Stimulated activated memory B cell treated with anti-CD40 and anti-IgM and Interleukin-4, amounts not matched to agents 10 μg/mL and 1 μg/mL and 100 μg/mL, for 72 hours (primary cell): ENCODE results near the gene DGKE.

Experiments
- ATAC-seq: fragments of 150-1000 bp; cut with Tn5 transposase; 2 replicates; pipeline ENCODE4 v1.10.0; 2021
- H3K27ac Mint-ChIP-seq: one replicate; pipeline ENCODE4 v1.8.0; 2022; ENCODE audit warnings: mild to moderate bottlenecking, mixed read lengths
- H3K27me3 Mint-ChIP-seq: one replicate; pipeline ENCODE4 v1.8.0; 2022; ENCODE audit warnings: mixed read lengths
- H3K36me3 Mint-ChIP-seq: one replicate; pipeline ENCODE4 v1.8.0; 2022; ENCODE audit warnings: mixed read lengths
- H3K4me1 Mint-ChIP-seq: one replicate; pipeline ENCODE4 v1.8.0; 2022; ENCODE audit warnings: mixed read lengths
- H3K4me3 Mint-ChIP-seq: one replicate; pipeline ENCODE4 v1.8.0; 2022; ENCODE audit warnings: mild to moderate bottlenecking, moderate library complexity, mixed read lengths
- H3K9me3 Mint-ChIP-seq: one replicate; pipeline ENCODE4 v1.8.0; 2022; ENCODE audit warnings: mixed read lengths

DGKE gene

GRCh38 chr17:56903560-56903959 is 69.6 kb downstream of the DGKE start:
- Mint-ChIP-seq H3K36me3 (peaks cover 59% of the 10 kb centered on the region), H3K27ac (no peak overlapping the region), H3K27me3 (no peaks in the 10 kb centered on the region), H3K9me3 (no peaks in the 10 kb centered on the region), H3K4me1 (peaks cover 43% of the 10 kb centered on the region), H3K4me3 (no peak overlapping the region)
- no peak for ATAC-seq

DNA sequence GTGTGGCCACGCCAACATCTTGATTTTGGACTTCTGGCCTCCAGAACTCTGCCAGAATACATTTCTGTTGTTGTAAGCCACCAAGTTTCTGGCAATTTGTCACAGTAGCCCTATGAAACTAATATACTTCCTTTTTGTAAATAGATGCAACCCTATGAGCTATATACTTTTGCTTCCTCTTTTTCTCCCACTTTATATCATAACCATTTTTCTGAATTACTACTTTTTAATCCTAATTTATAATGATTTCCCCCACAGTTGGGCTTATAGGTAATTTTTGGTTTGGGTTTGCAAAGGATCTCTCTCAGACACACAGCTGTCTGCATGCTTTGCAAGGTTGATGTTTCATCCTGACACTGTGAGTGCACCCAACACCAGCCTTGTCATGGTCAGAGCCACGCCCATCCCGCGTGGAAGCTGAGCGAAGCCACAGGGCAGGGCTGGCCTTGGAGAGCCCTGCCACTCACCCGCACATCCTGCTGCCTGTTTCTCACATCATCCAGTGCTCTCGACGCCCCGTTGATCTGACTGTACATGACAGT is 74.1 kb downstream of the DGKE start:
- ATAC-seq: peak; percentile 98
- Mint-ChIP-seq H3K27ac (peak overlapping the region; percentile 86), H3K4me3 (peak overlapping the region; percentile 29), H3K4me1 (peaks cover 73% of the 10 kb centered on the region), H3K36me3 (peaks cover 37% of the 10 kb centered on the region), H3K27me3 (no peaks in the 10 kb centered on the region), H3K9me3 (no peaks in the 10 kb centered on the region)

GRCh38 chr17:56909742-56910508 is 76.0 kb downstream of the DGKE start:
- H3K4me1 Mint-ChIP-seq: peaks cover 75% of the 10 kb centered on the region
- no peaks in the 10 kb centered on the region for H3K9me3 Mint-ChIP-seq
- H3K4me3 Mint-ChIP-seq: no peak overlapping the region
- peak overlapping the region; percentile 86 for H3K27ac Mint-ChIP-seq
- no peak for ATAC-seq
- H3K36me3 Mint-ChIP-seq: peaks cover 22% of the 10 kb centered on the region
- H3K27me3 Mint-ChIP-seq: no peaks in the 10 kb centered on the region

DNA sequence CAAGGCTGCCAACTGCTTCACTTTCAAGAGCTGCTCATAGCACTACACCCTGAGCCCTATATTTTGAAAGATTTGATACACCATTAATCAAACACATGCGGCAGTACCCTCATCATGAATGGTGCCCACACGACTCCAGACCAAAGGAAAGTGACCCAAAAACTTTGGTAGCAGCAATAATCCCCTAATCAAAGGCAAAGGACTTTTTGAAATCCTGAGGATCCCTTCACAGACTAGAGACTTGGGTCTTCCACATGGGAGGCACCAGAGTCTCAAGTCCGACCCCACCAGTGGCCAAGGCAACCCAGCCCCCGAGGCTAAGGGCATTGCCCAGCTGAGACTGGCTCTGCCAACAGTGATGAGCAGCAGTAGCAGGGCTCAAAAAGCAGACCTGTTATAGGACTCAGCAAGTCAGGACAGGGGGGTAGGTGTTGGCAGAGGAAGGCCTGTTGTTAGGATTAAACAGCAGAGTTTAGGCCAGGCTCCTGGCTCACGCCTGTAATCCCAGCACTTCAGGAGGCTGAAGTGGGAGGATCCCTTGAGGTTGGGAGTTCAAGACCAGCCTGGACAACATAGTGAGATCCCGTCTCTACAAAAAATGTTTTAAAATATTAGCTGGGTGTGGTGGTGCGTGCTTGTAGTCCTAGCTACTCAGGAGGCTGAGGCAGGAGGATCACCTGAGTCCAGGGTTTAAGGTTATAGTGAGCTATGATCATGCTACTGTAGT is 76.7 kb downstream of the DGKE start:
- peaks cover 82% of the 10 kb centered on the region for H3K4me1 Mint-ChIP-seq
- no peaks in the 10 kb centered on the region for H3K9me3 Mint-ChIP-seq
- peak overlapping the region; percentile 15 for H3K4me3 Mint-ChIP-seq
- H3K27me3 Mint-ChIP-seq: no peaks in the 10 kb centered on the region
- H3K27ac Mint-ChIP-seq: peak overlapping the region; percentile 86
- no peak for ATAC-seq
- peaks cover 20% of the 10 kb centered on the region for H3K36me3 Mint-ChIP-seq

- no peaks in the 10 kb centered on the region for H3K27me3 Mint-ChIP-seq
- no peaks in the 10 kb centered on the region for H3K9me3 Mint-ChIP-seq
- H3K4me3 Mint-ChIP-seq: peak overlapping the region; percentile 88
- peaks cover 5% of the 10 kb centered on the region for H3K36me3 Mint-ChIP-seq
- ATAC-seq: no peak
- H3K4me1 Mint-ChIP-seq: peaks cover 81% of the 10 kb centered on the region
- peak overlapping the region; percentile 86 for H3K27ac Mint-ChIP-seq
Measured at GRCh38 chr17:56912105-56912999, 78.4 kb downstream of the DGKE start.

- Mint-ChIP-seq H3K27ac (peak overlapping the region; percentile 86), H3K9me3 (peaks cover 5% of the 10 kb centered on the region), H3K4me1 (peaks cover 75% of the 10 kb centered on the region), H3K27me3 (no peaks in the 10 kb centered on the region), H3K36me3 (no peaks in the 10 kb centered on the region), H3K4me3 (peak overlapping the region; percentile 88)
- ATAC-seq: no peak
Measured at GRCh38 chr17:56913000-56913311, 79.0 kb downstream of the DGKE start.

- Mint-ChIP-seq H3K36me3 (no peaks in the 10 kb centered on the region), H3K4me3 (peak overlapping the region; percentile 88), H3K27ac (peak overlapping the region; percentile 86), H3K9me3 (peaks cover 5% of the 10 kb centered on the region), H3K27me3 (no peaks in the 10 kb centered on the region), H3K4me1 (peaks cover 70% of the 10 kb centered on the region)
- ATAC-seq: peak; percentile 82
Measured at GRCh38 chr17:56913353-56913866, 79.5 kb downstream of the DGKE start.

DNA sequence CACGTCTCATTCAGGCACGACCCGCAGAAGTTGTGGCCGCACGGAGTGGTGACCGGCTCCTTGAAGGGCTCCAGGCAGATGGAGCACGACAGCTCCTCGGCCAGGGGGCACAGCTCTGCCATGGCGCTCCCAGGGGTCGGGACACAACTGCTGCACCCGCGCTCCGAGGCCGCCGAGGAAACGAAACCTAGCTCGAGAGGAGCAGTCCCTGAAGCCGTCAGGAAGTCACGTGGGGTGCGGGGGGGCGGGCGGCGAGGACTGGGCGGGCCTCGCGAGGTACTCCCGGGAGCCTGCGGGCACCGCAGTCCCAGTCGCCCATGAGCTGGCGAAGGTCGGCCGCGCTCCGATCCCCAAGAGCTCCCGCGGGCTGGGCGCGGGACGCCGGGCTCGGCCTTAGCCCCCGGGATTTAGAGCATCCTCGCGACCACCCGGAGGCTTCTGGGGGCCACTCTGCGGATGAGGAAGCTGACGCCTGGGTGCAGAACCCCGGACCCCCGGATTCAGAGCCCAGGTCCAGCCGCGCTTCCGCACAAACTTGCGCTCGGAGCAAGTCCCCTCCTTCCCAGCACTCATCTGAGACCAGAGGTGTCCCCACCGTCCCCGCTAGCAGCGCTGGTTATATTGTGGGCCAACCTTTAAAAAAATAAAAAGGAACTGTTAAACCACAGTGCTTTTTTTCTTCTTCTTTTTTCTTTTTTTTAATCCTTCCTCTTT is 80.1 kb downstream of the DGKE start, which contains the start of gene TRIM25:
Gene TRIM25 (minus strand): TSS at position 183 of the 714 bp plus-strand sequence. CDS start 61 bp downstream, at position 122.
- peak; percentile 91 for ATAC-seq
- Mint-ChIP-seq H3K4me3 (peak within 1 kb of the TSS; percentile 88), H3K27ac (peak within 1 kb of the TSS; percentile 86), H3K4me1 (peaks cover 64% of the 10 kb centered on the region), H3K9me3 (peaks cover 5% of the 10 kb centered on the region), H3K27me3 (no peaks in the 10 kb centered on the region), H3K36me3 (no peaks in the 10 kb centered on the region)

DNA sequence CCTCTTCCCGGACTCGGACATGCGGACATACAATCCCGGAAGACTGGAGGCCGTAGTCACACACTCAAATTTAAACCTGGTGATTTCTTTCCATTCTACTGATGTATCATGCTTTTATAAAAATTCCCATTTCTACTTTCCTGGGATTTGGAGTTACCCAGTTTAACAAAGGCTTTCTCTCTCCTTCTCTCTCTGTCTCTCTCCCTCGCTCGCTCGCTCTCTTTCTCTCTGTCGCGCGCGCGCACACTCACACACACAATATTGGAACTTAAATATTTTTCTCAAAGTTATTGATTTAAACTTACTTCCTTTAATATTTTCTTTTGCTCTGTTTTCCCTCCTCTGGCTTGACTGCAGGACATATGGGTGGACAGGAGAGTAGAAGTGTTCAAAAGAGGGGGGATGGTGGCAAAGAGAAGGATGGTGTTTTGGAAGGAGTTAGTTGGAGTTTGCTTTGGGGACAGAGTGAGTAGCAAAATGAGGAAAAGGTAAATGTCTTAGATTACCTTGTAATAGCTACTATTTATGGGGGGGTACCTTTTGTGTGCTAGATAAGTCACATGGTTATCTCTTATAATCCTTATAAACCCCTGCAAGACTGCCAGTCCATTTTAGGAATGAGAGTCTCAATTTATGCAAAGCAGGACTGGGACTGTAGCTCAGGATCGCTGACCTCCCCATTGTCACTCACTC is 80.8 kb downstream of the DGKE start:
- H3K27ac Mint-ChIP-seq: peak overlapping the region; percentile 86
- H3K27me3 Mint-ChIP-seq: no peaks in the 10 kb centered on the region
- no peak for ATAC-seq
- peaks cover 57% of the 10 kb centered on the region for H3K4me1 Mint-ChIP-seq
- H3K4me3 Mint-ChIP-seq: peak overlapping the region; percentile 88
- no peaks in the 10 kb centered on the region for H3K36me3 Mint-ChIP-seq
- H3K9me3 Mint-ChIP-seq: peaks cover 5% of the 10 kb centered on the region

DNA sequence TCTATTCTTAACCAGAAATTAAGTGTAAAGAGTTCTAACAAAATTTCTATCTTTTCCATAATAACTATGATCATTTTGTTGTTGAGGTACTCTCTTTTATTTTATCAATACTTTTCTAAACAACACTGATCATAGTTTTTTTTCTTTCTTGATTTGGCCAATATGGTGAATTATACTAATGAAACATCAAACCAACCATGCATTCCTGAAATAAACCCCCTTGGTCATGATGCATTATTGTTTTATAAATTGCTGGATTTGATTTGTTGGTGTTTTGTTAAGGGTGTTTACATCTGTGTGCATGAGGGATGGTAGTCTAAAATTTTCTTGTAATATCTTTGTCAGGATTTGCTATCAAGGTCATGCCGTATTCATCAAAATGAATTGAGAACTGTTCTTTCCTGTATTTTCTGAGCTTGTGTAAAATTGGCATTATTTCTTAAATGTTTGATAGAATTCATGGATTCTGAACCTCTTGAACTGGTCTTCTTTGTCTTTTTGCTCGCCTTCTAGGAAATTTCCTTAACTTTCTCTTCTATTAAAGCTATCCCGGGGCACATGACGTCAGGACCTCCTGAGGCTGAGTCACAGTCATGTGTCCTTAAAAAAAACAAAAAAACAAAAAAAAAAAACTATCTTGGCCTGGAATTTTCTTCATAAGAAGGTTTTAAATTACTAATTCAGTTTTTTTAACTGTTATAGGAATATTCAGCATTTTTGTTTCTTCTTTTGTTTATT is 83.8 kb downstream of the DGKE start:
- Mint-ChIP-seq H3K27ac (no peak overlapping the region), H3K4me3 (no peak overlapping the region), H3K27me3 (no peaks in the 10 kb centered on the region), H3K9me3 (peaks cover 5% of the 10 kb centered on the region), H3K36me3 (no peaks in the 10 kb centered on the region), H3K4me1 (peaks cover 29% of the 10 kb centered on the region)
- ATAC-seq: no peak

- no peak overlapping the region for H3K27ac Mint-ChIP-seq
- H3K27me3 Mint-ChIP-seq: no peaks in the 10 kb centered on the region
- no peaks in the 10 kb centered on the region for H3K36me3 Mint-ChIP-seq
- H3K9me3 Mint-ChIP-seq: peaks cover 5% of the 10 kb centered on the region
- H3K4me1 Mint-ChIP-seq: peaks cover 23% of the 10 kb centered on the region
- H3K4me3 Mint-ChIP-seq: no peak overlapping the region
- ATAC-seq: no peak
Measured at GRCh38 chr17:56918916-56919315, 85.0 kb downstream of the DGKE start.
